Limb (tissue), 2 donors: ENCODE measurements around the gene NBPF12.
"Not testable (repeated sequence)": the region's sequence is repeated elsewhere in the genome, so short reads cannot be mapped to it uniquely, and the experiment has no call there.

Experiments
- DNase-seq, 2 donors: peaks; one replicate each; pipeline ENCODE4 v3.0.0-alpha.2; 2016; ENCODE audit errors: extremely low spot score in 2 of 2

Gene NBPF12

DNA sequence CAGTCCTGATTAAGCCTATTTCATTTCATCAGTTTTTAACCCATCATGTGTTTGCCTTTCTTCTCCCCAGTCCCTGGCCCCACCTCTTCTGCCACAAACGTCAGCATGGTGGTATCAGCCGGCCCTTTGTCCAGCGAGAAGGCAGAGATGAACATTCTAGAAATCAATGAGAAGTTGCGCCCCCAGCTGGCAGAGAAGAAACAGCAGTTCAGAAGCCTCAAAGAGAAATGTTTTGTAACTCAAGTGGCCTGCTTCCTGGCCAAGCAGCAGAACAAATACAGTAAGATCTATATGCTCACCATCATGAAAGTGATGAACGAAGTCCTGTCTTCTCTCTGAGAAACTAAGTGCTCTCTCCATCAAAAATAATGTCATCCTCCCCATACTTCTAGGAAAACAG, 34.6 kb downstream of the NBPF12 start:
- DNase-seq, result not testable (repeated sequence)

DNA sequence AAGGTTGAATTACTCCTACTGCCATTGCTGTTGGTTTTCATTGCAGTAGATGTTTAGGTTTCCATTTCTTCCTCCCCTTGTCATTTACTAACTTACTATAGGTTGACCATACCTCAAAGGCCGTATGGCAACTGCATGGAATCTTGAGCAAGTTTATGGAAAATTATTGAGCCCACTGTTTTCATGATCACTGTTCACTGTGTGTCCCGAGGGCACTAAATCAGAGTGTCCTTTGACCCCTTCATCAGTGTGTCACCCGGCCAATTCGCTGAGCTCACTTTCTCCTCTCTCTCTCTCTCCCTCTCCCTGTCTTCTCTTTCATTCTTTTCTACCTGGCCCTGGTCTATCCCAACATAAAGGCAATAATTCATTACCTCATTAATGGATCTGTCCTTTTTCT, 47.7 kb downstream of the NBPF12 start:
- DNase-seq, result not testable (repeated sequence)

DNA sequence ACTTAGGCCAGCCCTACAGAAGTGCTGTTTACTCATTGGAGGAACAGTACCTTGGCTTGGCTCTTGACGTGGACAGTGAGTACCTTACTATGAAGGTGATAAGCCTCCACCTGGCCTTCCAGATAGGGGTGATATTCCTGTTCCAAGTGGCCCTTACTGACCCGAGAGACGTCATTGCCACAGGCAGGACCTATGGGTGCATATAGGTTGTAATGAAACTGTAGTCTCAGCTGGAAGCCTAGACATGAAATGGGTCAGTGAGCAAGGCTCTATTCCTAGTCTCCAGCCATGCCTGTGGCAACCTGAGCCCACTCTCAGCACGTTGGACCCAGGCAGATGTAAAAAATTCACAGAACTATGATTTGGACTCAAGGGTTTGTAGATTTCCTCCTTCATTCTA, 48.3 kb downstream of the NBPF12 start:
- DNase-seq, result not testable (repeated sequence)

DNA sequence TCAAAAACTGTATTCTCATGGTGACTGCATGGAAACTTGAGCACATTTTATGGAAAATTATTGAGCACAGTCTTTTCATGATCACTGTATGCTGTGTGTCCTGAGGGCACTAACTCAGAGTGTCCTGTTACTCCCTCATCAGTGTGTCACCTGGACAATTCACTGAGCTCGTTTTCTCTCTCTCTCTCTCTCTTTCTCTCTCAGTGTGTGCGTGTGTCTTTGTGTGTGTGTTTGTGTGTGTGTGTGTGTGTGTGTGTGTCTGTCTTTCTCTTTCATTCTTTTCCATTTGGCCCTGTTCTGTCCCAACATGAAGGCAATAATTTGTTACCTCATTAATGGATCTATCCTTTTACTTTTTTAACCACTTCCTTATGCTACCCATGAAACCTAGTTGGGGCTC, 49.4 kb downstream of the NBPF12 start:
- DNase-seq, result not testable (repeated sequence)

DNA sequence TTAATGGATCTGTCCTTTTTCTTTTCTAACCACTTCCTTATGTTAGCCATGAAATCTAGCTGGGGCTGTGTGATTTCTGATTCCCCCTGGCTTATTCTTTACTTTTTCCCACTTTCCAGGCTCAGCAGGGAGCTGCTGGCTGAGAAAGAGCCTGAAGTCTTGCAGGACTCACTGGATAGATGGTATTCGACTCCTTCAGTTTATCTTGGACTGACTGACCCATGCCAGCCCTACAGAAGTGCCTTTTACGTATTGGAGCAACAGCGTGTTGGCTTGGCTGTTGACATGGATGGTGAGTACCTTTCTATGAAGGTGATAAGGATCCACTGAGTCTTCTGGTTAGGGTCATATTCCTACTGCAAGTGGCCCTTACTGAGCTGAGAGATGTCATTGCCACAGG, 51.3 kb downstream of the NBPF12 start:
- DNase-seq, result not testable (repeated sequence)

DNA sequence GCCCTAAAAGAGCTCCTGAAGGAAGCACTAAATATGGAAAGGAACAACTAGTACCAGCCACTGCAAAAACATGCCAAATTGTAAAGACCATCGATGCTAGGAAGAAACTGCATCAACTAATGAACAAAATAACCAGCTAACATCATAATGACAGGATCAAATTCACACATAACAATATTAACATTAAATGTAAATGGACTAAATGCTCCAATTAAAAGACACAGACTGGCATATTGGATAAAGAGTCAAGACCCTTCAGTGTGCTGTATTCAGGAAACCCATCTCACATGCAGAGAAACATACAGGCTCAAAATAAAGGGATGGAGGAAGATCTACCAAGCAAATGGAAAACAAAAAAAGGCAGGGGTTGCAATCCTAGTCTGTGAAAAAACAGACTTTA, 70.4 kb downstream of the NBPF12 start:
- not testable (repeated sequence) for DNase-seq

DNA sequence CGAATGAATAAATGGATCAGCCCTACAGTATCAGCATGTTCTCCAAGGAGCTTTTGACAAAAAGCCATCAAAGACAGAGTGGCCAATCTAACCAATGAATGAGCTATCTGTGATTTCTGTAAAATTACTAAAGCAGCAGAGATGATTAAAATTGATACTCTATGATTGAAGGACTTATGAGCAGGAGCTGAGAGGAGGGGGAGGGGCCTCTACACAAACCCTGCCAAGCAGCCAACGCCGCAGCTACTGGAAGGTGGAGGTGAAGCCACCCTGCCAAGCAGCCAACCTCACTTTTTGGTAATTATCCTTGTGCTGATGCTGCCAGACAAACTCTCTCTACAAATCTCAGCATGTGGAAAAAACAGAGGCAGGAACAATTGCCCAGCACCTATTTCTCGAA, 88.9 kb downstream of the NBPF12 start:
- not testable (repeated sequence) for DNase-seq

DNA sequence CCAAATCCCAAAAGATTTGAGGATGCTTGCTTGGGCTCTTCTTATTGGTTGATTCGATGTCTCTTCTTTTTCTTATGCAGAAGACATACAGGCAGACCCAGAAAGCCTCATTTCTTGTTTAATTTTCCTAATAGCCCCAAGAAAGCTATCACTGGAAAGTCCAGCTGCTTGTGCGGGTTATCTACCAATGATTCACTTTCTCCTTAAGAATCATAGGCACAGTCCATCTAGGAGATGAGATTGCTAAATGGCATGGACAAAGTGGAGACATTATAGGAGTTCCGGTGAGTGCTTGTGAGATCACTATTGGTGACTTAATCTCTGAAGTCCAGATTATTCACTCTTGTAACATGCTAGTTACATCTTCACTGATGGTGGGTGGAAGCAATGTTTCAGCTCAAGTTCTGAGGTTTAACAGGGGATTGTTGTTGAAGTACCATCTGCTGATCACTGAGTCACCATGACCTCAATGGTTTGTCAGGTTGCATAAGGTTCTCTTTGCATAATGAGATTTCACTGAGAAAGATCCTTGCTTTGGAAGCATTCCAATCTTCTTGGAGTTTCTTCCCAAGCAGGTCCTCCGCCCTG, 92.0 kb downstream of the NBPF12 start:
- not testable (repeated sequence) for DNase-seq

DNA sequence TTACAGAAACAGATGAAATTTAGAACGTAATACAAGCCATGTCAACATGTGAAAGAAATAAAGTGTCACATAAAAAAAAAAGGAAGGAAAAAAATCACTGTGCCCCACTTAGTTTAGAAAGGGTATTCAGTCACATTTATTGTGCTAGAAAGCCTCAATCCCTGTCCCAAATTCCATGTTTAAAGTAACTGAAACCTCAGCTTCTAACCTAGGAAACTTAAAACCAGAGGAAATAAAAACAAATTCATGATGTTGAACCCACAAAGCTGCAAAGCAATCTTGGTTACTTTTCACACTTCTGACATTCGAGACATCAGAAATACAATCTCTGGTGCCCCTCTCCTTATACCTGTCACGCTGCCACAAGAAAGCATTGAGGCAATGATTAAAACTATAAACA, 101.8 kb downstream of the NBPF12 start:
- DNase-seq, result no peak

DNA sequence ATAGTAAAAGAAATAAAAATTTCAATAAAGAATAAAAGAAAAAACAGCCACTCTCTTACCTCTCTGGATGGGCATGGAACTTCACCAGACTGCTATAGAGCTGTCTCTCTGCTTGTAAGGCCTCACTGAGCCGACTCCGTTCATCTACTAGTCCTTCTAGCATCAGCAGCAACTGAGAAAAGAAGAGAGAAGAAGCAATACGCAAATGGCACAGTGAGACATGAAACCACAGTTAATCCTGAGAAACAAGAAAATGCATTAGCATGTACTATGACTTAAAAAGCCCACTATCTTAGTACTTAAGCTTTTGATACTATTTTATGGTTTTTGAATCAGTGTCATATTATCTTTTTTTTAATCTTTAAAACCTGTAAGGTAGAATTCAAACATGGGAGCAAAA, 104.8 kb downstream of the NBPF12 start:
- not testable (repeated sequence) for DNase-seq

DNA sequence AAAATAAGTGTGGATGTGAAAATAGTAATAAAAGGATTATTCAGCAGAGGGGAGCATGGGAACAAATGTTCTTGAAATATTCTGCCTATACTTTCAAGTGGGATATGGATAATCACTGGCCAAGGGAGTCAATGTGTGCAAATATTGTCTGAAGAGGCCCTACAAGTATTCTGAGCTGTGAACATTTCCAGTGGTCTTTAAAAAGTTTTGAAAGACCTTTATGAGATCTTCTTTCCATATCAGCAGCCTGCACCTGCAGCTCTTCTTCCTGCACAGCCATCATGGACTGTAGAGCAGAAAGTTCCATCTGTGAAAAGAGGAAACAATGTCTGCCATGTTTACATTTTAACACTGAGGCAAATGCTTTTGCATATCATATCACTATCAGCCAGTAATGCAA, 106.4 kb downstream of the NBPF12 start:
- not testable (repeated sequence) for DNase-seq
